Inflammatory macrophage (primary cell): ENCODE results near the gene TIAM1.
A peak's percentile ranks its signal among the peaks of the same experiment; 100 is the strongest.

ENCODE experiments used
- DNase-seq, 2 donors: peaks; one replicate each; pipeline ENCODE4 v3.0.0-alpha.2; 2020 to 2022
- total RNA-seq, 18 experiments: gene quantifications; one replicate each; lab custom pipeline; 2026; ENCODE audit warnings: mixed read lengths in 6 of 18, inconsistent platforms in 2 of 18; lab: John Stamatoyannopoulos, UW

The TIAM1 gene, protein sequence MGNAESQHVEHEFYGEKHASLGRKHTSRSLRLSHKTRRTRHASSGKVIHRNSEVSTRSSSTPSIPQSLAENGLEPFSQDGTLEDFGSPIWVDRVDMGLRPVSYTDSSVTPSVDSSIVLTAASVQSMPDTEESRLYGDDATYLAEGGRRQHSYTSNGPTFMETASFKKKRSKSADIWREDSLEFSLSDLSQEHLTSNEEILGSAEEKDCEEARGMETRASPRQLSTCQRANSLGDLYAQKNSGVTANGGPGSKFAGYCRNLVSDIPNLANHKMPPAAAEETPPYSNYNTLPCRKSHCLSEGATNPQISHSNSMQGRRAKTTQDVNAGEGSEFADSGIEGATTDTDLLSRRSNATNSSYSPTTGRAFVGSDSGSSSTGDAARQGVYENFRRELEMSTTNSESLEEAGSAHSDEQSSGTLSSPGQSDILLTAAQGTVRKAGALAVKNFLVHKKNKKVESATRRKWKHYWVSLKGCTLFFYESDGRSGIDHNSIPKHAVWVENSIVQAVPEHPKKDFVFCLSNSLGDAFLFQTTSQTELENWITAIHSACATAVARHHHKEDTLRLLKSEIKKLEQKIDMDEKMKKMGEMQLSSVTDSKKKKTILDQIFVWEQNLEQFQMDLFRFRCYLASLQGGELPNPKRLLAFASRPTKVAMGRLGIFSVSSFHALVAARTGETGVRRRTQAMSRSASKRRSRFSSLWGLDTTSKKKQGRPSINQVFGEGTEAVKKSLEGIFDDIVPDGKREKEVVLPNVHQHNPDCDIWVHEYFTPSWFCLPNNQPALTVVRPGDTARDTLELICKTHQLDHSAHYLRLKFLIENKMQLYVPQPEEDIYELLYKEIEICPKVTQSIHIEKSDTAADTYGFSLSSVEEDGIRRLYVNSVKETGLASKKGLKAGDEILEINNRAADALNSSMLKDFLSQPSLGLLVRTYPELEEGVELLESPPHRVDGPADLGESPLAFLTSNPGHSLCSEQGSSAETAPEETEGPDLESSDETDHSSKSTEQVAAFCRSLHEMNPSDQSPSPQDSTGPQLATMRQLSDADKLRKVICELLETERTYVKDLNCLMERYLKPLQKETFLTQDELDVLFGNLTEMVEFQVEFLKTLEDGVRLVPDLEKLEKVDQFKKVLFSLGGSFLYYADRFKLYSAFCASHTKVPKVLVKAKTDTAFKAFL (N-terminal part only)
- total RNA-seq, result 44.4 to 242 (median 184) reads per million in 18 experiments

GRCh38 chr21:31343680-31344480 is at the start of gene TIAM1:
TIAM1 (minus strand) TSS chr21:31344261; CDS start chr21:31266972, 77,289 bp downstream.
- peak; percentile 94 to 96 for DNase-seq

DNA sequence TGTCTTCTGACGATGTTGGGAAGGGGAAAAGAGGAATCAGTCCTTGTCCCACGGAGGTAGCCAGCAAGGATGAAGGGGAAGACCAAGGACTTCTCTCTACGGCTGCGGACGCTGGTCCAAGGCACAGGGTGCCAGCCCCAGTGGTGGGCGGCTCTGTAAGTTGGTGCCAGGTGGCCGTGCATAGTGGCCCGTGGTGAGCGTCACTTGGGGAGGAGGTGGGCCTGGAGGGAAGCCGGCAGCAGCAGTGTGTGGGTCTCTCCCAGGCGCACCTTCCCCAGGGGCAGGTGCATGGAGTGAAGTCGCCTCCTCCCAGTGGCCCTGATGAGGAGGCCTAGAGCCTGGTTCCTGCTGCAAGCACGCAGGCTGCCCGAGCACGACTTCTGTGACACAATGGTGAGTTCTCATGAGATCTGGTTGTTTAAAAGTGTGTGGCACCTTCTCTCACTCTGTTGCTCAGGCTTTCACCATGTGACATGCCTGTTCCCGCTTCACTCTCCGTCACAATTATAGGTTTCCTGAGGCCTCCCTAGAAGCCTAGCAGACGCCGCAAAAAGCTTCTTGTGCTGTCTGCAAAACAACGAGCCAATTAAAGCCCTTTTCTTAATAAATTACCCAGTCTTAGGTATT is 43.6 kb upstream of the TIAM1 start:
- DNase-seq, result no peak

GRCh38 chr21:31386006-31386405 is 41.9 kb upstream of the TIAM1 start:
- no peak for DNase-seq

DNA sequence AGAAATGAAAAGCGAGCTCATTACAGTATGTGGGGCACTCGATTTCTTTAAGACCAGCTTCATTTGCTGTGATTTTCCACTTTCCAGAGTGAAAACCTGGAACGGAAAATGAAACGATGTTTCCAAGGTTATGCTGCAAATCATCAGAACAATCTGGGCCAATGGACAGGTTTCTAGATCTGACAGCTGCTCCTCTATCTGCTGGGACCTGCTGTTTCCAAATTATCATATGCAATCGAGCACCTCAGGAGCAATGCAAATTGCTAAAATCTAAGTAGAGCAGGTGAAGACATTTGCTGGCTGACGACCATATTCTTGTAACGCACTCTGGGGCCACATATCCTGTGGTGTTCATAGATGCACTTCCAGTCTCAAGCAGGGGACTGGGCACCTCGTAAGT is 39.7 kb upstream of the TIAM1 start:
- DNase-seq, result no peak

GRCh38 chr21:31382060-31382459 is 38.0 kb upstream of the TIAM1 start:
- DNase-seq, result no peak

- no peak for DNase-seq
Observed at GRCh38 chr21:31376301-31376700, 32.2 kb upstream of the TIAM1 start.

GRCh38 chr21:31374395-31374794 is 30.3 kb upstream of the TIAM1 start:
- DNase-seq, result no peak

- DNase-seq, result no peak
Observed at GRCh38 chr21:31372471-31372765, 28.4 kb upstream of the TIAM1 start.

DNA sequence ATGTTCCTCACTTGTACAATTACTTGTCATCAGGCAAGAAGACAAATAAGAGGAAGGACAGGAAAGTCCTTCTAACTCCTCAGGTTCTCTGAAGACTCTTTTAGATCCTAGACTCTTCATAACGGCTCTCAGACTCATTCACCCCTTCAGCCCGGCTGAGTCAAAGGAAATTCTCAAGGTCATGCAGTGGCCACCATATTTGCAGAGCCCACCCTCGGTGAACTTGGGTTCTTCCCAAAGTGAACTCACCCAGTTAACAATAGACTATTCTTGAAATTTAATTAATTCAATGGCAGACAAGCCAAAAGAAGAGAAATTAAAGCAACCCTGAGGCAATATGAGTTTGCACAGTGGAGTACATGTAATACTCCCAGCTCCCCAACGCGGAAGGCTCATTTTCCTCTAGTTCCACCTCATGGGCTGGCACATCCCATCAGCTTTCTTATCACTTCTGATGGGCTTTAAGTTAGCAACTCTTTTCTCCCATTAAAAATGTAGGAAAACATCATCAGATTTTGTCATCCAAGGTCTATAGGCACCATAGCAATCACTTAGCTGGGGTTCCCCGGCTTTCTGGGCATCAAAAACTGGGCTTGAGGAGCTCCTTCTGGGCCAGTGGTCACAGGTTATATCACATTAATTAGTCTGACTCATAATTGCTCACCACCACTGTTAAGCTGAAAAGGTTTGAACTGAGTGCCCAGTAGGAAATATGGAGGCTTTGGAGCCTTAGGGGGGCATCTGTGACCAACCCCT is 27.8 kb upstream of the TIAM1 start:
- no peak for DNase-seq

DNA sequence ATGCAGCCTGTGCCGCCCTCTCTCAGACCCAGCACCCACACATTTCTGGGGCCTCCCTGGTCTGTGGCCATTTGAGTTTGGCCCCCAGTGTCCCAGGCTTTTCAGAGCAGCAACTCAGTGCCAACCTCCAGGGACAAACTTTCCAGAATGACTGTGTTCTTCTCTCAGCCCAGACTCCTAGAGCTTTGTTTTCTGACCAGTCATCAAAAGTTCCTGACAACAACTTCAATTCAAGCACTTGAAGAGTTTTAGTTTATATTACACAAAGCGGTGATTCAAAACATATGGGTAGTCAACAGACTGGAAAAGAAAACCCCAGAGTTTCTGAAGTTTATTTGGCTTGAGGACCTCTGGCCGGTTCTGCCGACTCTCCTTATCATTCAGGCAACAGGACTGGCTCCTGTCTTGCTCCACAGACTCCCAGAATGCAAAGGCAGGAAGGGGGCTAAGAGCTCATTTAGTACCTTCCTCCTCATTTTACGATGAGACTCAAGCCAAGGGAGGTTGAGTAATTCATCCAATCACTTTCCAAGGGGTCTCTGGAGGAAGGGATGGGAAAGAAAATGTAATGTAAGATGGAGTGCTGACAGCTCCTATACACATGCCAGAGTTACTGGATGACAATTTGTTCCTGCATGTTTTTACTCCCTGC is 27.0 kb upstream of the TIAM1 start:
- no peak for DNase-seq

DNA sequence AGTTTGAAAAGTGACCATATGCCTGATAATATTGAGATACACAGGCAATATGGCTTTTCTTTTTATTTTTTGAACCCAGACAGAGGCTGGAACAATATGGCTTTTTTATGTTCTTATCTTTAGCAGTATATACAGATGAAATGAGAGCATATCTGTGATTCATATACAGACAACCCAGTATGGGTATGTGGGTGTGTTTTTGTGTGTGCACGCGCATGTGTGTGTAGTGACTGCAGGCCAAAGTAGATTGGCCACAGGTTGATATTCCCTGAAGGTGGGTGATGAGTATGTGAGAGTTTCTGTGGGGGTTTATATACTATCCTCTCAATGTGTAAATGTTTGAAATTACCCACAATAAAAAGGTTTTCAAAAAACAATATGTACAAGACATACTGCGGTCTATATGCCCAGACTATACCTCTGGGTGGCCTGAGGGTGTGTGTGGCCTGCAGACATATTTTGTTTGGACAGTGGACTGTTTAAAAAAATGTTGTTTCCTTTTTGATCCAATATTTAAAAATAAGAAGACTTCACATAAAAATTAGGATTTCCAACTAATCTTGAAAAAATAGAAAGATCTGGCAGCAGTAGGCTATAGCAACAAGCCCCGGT is 26.3 kb upstream of the TIAM1 start:
- DNase-seq, result no peak

DNA sequence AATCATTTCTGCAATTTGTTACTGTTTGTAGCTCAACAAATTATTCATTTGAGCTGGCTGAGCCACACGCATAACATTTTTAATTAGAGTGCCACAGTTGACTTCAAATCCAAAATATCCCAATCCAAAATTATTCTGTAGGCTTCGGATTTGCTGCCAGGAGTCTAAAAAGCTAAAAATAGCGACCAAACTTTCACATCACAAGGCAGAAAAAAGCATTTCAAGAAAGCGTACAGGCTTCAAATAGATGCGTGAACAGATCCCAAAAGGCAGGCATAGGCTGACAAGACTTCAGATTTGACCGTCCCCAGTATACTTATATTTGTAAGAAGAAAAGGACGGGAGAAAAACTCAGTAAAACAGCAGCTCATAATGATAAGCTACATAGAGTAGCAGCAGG is 24.3 kb upstream of the TIAM1 start:
- DNase-seq, result no peak

DNA sequence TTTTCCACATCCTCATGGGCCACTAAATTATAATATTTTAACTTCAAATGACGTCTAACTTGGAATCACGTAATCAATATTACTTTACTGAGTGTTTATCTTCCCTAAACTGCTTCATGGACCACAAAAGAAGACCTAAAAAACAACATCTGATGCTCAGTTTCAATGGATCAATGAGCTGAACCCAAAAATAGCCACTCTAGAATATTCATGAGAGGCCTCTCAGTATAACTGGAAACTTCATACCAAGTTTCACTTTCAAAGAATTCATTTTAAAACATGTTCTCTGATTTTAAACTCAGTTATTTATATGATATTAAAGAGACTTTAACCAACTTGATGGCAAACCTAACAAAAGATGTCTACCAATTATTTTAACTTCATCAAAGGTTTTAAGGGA is 23.7 kb upstream of the TIAM1 start:
- DNase-seq, result no peak

DNA sequence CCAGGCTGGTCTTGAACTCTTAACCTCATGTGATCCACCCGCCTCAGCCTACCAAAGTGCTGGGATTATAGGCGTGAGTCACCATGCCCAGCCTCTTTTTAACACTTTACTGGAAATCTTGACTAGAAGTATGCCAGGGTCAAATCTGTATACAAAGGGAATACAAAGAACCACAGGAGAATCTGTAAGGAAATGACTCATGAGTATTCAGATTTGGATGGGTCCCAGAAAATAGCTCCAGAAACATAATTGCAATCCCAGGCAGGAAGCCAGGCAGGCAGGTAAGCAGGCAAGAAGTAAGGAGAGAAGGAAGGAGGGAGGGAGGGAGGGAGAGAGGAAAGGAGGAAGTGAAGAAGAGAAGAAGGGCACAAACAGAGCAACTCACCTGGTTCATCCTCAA is 22.8 kb upstream of the TIAM1 start:
- no peak for DNase-seq

- DNase-seq, result no peak
Observed at GRCh38 chr21:31364253-31364945, 20.3 kb upstream of the TIAM1 start.

DNA sequence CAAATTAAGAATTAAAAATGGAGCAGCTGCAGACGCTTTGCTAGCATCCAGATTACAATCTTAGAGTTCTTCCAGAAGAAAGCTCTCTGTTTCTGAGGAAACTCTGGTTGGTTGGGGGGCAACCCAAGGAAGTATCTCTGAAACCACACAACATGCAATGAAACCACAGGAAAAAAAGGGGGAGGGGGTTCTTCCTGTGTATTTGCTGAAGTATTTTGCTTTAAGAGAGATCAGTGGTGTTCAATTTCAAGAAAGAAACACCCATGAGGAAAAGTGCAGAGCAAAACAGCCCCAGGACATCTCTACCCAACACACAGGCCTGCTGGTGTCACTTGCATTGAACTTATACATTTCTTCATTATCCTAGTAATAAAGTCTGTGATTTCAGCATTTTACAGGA is 19.7 kb upstream of the TIAM1 start:
- DNase-seq, result no peak

GRCh38 chr21:31360717-31361116 is 16.7 kb upstream of the TIAM1 start:
- no peak for DNase-seq

GRCh38 chr21:31358158-31358557 is 14.1 kb upstream of the TIAM1 start:
- peak in 1 of 2 donors; percentile 30 for DNase-seq

DNA sequence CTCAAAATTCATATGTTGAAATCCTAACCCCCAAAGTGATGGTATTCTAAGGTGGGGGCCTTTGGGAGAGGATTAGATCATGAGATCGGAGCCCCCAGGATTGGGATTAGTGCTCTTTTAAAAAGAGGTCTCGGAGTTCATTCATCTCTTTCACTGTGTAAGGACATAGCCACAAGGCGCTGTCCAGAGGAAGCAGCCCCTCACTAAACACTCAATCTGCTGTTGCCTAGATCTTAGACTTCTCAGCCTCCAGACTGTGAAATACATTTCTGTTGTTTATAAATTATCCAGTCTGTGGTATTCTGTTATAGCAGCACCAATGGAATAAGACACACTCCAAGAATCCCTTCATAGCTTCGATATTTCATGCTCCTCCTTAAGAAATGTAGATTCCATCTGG is 12.4 kb upstream of the TIAM1 start:
- no peak for DNase-seq
